NCI-H1048 (cell line): Measurements from ENCODE around the gene INTS1.

Source experiments
- DNase-seq: peaks from one replicate; lab custom pipeline; 2025; lab: John Stamatoyannopoulos, UW

The INTS1 gene

GRCh38 chr7:1488016-1488415 is 16.2 kb downstream of the INTS1 start:
- no peak for DNase-seq

- DNase-seq, result no peak
Measured at GRCh38 chr7:1487466-1487865, 16.7 kb downstream of the INTS1 start.

GRCh38 chr7:1486571-1486970 is 17.6 kb downstream of the INTS1 start:
- no peak for DNase-seq

GRCh38 chr7:1485156-1485555 is 19.0 kb downstream of the INTS1 start:
- DNase-seq, result no peak

GRCh38 chr7:1484569-1484968 is 19.6 kb downstream of the INTS1 start:
- DNase-seq, result no peak

GRCh38 chr7:1483536-1484505 is 20.4 kb downstream of the INTS1 start:
- DNase-seq, result no peak

GRCh38 chr7:1483079-1483478 is 21.1 kb downstream of the INTS1 start:
- DNase-seq, result no peak

GRCh38 chr7:1481300-1481699 is 22.9 kb downstream of the INTS1 start:
- no peak for DNase-seq

GRCh38 chr7:1480670-1481069 is 23.5 kb downstream of the INTS1 start:
- DNase-seq, result no peak

GRCh38 chr7:1479287-1479686 is 24.9 kb downstream of the INTS1 start:
- DNase-seq, result no peak

- DNase-seq, result no peak
Measured at GRCh38 chr7:1478480-1478879, 25.7 kb downstream of the INTS1 start.

GRCh38 chr7:1476859-1477258 is 27.3 kb downstream of the INTS1 start:
- DNase-seq, result no peak

- no peak for DNase-seq
Measured at GRCh38 chr7:1475991-1476390, 28.2 kb downstream of the INTS1 start.

GRCh38 chr7:1475393-1475792 is 28.8 kb downstream of the INTS1 start:
- DNase-seq, result no peak

GRCh38 chr7:1474736-1475135 is 29.5 kb downstream of the INTS1 start:
- DNase-seq, result no peak

- DNase-seq, result peak; percentile 72
Measured at GRCh38 chr7:1473864-1474512, 30.2 kb downstream of the INTS1 start.

- no peak for DNase-seq
Measured at GRCh38 chr7:1470901-1471300, 33.3 kb downstream of the INTS1 start.

GRCh38 chr7:1468643-1469298 is 35.4 kb downstream of the INTS1 start:
- DNase-seq, result no peak

- no peak for DNase-seq
Measured at GRCh38 chr7:1468203-1468602, 36.0 kb downstream of the INTS1 start.

GRCh38 chr7:1466524-1467271 is 37.5 kb downstream of the INTS1 start:
- DNase-seq, result no peak

GRCh38 chr7:1464694-1465093 is 39.5 kb downstream of the INTS1 start:
- DNase-seq, result no peak

- no peak for DNase-seq
Measured at GRCh38 chr7:1463676-1464223, 40.4 kb downstream of the INTS1 start.
